ENCODE measurements around the gene TFDP2.
"Not testable (repeated sequence)": the region's sequence is repeated elsewhere in the genome, so short reads cannot be mapped to it uniquely, and the experiment has no call there.

DNA sequence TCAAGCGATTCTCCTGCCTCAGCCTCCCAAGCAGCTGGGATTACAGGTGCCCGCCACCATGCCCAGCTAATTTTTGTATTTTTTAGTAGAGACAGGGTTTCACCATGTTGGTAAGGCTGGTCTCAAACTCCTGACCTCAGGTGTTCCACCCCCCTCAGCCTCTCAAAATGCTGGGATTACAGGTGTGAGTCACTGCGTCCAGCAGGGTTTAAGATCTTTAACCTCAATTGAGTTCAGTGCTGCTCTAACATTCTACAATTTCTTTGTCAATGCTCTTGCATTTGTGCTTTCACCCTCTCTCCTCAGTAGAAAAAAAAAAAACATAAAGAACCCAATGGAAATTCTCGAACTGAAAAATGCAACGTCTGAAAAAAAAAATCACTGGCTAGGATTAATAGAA lies 60.4 kb downstream of the TFDP2 start:
- TF ChIP-seq, protein P1, sequence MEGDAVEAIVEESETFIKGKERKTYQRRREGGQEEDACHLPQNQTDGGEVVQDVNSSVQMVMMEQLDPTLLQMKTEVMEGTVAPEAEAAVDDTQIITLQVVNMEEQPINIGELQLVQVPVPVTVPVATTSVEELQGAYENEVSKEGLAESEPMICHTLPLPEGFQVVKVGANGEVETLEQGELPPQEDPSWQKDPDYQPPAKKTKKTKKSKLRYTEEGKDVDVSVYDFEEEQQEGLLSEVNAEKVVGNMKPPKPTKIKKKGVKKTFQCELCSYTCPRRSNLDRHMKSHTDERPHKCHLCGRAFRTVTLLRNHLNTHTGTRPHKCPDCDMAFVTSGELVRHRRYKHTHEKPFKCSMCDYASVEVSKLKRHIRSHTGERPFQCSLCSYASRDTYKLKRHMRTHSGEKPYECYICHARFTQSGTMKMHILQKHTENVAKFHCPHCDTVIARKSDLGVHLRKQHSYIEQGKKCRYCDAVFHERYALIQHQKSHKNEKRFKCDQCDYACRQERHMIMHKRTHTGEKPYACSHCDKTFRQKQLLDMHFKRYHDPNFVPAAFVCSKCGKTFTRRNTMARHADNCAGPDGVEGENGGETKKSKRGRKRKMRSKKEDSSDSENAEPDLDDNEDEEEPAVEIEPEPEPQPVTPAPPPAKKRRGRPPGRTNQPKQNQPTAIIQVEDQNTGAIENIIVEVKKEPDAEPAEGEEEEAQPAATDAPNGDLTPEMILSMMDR (IDR thresholded peaks at IDR 0.05), result not testable (repeated sequence)
- not testable (repeated sequence) for TF ChIP-seq ZFX (IDR thresholded peaks at IDR 0.05; ENCODE audit: borderline replicate concordance)

Measured in 22Rv1 (cell line).